OCI-LY1 (cell line): Measurements from ENCODE around the gene AGAP1.
"Not testable (repeated sequence)": the region's sequence is repeated elsewhere in the genome, so short reads cannot be mapped to it uniquely, and the experiment has no call there.

Experiments used
- H2AFZ ChIP-seq: fragments of 200-600 bp; sonication (generic), shearing (Covaris generic); 2 replicates; pipeline ENCODE4 v1.6.0; 2014; ENCODE audit warnings: antibody characterized with exemption, mild to moderate bottlenecking, low read length
- H3F3A ChIP-seq: fragments of 200-600 bp; sonication (generic), shearing (Covaris generic); 2 replicates; pipeline ENCODE4 v1.6.0; 2014; ENCODE audit warnings: mild to moderate bottlenecking, antibody characterized with exemption, low read length, moderate library complexity; ENCODE audit not compliant: insufficient read depth
- H3K27ac ChIP-seq: fragments of 200-600 bp; sonication (generic); 2 replicates; pipeline ENCODE4 v1.5.1; 2014; ENCODE audit warnings: low read length, mixed run types, mild to moderate bottlenecking, low read depth; ENCODE audit not compliant: poor library complexity, severe bottlenecking
- H3K27me3 ChIP-seq: fragments of 200-600 bp; sonication (generic); 2 replicates; pipeline ENCODE4 v1.6.0; 2014; ENCODE audit warnings: antibody characterized with exemption, mild to moderate bottlenecking, low read length, moderate library complexity; ENCODE audit not compliant: insufficient read depth
- H3K36me3 ChIP-seq: fragments of 200-600 bp; sonication (generic); 2 replicates; pipeline ENCODE4 v1.6.1; 2014; ENCODE audit warnings: mild to moderate bottlenecking, antibody characterized with exemption, low read length, moderate library complexity, mixed read lengths; ENCODE audit not compliant: insufficient read depth
- H3K4me1 ChIP-seq: fragments of 200-600 bp; sonication (generic); 2 replicates; pipeline ENCODE4 v1.5.1; 2014; ENCODE audit warnings: mild to moderate bottlenecking, low read length, moderate library complexity; ENCODE audit not compliant: insufficient read depth, severe bottlenecking
- H3K4me2 ChIP-seq: fragments of 200-600 bp; sonication (generic), shearing (Covaris generic); 2 replicates; pipeline ENCODE4 v1.6.1; 2014; ENCODE audit warnings: low read length
- H3K4me3 ChIP-seq: fragments of 200-600 bp; sonication (generic); 2 replicates; pipeline ENCODE4 v1.5.1; 2014; ENCODE audit warnings: low read length, low read depth, mild to moderate bottlenecking, mixed read lengths; ENCODE audit not compliant: poor library complexity, severe bottlenecking
- H3K79me2 ChIP-seq: fragments of 200-600 bp; shearing (Covaris generic); 2 replicates; pipeline ENCODE4 v1.6.1; 2016; ENCODE audit warnings: mixed run types, low read length, mixed read lengths; ENCODE audit not compliant: insufficient read depth
- H3K9ac ChIP-seq: fragments of 200-600 bp; sonication (generic), shearing (Covaris generic); 2 replicates; pipeline ENCODE4 v1.6.1; 2014; ENCODE audit warnings: mild to moderate bottlenecking, low read length, mixed read lengths
- H3K9me2 ChIP-seq: fragments of 200-600 bp; sonication (generic), shearing (Covaris generic); 2 replicates; pipeline ENCODE4 v1.6.1; 2014; ENCODE audit warnings: low read depth, mild to moderate bottlenecking, low read length, mixed read lengths
- H3K9me3 ChIP-seq: fragments of 200-600 bp; shearing (Covaris generic); 2 replicates; pipeline ENCODE4 v1.6.1; 2014; ENCODE audit warnings: low read length, mixed read lengths
- H4K20me1 ChIP-seq: fragments of 200-600 bp; sonication (generic), shearing (Covaris generic); 2 replicates; pipeline ENCODE4 v1.6.0; 2016; ENCODE audit warnings: mild to moderate bottlenecking, low read length; ENCODE audit not compliant: insufficient read depth
- CTCF ChIP-seq: fragments of 200-600 bp; sonication (generic), shearing (Covaris generic); IDR thresholded peaks from 2 replicates; pipeline ENCODE4 v1.5.1; 2017; ENCODE audit warnings: mild to moderate bottlenecking, antibody characterized with exemption, low read length, moderate library complexity, mixed read lengths
- EZH2 ChIP-seq: fragments of 200-600 bp; sonication (generic), shearing (Covaris generic); IDR thresholded peaks from 2 replicates; pipeline ENCODE4 v1.8.0; 2017; ENCODE audit warnings: borderline replicate concordance, mixed run types, mild to moderate bottlenecking, antibody characterized with exemption, low read length, moderate library complexity, mixed read lengths

The AGAP1 gene

GRCh38 chr2:235762832-235763598 lies 269.2 kb downstream of the AGAP1 start:
- TF ChIP-seq CTCF = no peak
- H3K4me2 ChIP-seq = no peak overlapping the region
- H3K36me3 ChIP-seq = no peaks in the 10 kb centered on the region
- H4K20me1 ChIP-seq = no peaks in the 10 kb centered on the region
- H2AFZ ChIP-seq = no peak overlapping the region
- H3K9me3 ChIP-seq = no peaks in the 10 kb centered on the region
- no peak overlapping the region for H3K4me3 ChIP-seq
- no peaks in the 10 kb centered on the region for H3F3A ChIP-seq
- H3K4me1 ChIP-seq = no peaks in the 10 kb centered on the region
- no peaks in the 10 kb centered on the region for H3K79me2 ChIP-seq
- H3K9ac ChIP-seq = no peak overlapping the region
- H3K27ac ChIP-seq = no peak overlapping the region
- no peaks in the 10 kb centered on the region for H3K27me3 ChIP-seq
- no peaks in the 10 kb centered on the region for H3K9me2 ChIP-seq

- H3K79me2 ChIP-seq = no peaks in the 10 kb centered on the region
- H3F3A ChIP-seq = no peaks in the 10 kb centered on the region
- H3K27ac ChIP-seq = no peak overlapping the region
- H3K36me3 ChIP-seq = no peaks in the 10 kb centered on the region
- H4K20me1 ChIP-seq = no peaks in the 10 kb centered on the region
- no peak for TF ChIP-seq EZH2
- TF ChIP-seq CTCF = no peak
- H3K9me2 ChIP-seq = no peaks in the 10 kb centered on the region
- no peaks in the 10 kb centered on the region for H3K4me1 ChIP-seq
- H3K4me3 ChIP-seq = no peak overlapping the region
- no peak overlapping the region for H3K4me2 ChIP-seq
- H2AFZ ChIP-seq = no peak overlapping the region
- no peaks in the 10 kb centered on the region for H3K9me3 ChIP-seq
- no peaks in the 10 kb centered on the region; the same call in 1 of the 2 replicates for H3K27me3 ChIP-seq
- no peak overlapping the region for H3K9ac ChIP-seq
These were observed 270.0 kb downstream of the AGAP1 start for GRCh38 chr2:235763816-235764215.

GRCh38 chr2:235764478-235764877 lies 270.6 kb downstream of the AGAP1 start:
- not testable (repeated sequence) for H3K36me3 ChIP-seq, H3K9me3 ChIP-seq, H3K79me2 ChIP-seq, H3K27ac ChIP-seq, H4K20me1 ChIP-seq, H3K9ac ChIP-seq, H3K4me1 ChIP-seq, H3K4me2 ChIP-seq, H3K27me3 ChIP-seq, H3K4me3 ChIP-seq, H3K9me2 ChIP-seq, H2AFZ ChIP-seq, H3F3A ChIP-seq
